HCT116 (cell line): ENCODE results near the gene KIAA1614. TPM values are rescaled to one million over a fixed set of nuclear protein-coding genes. Genes with fewer than 3 reads are reported as not detected.

Source experiments
- ATAC-seq: fragments of 200-7000 bp; cut with Tn5 transposase; 2 replicates; pipeline ENCODE4 v1.9.1; 2020; ENCODE audit warnings: mild to moderate bottlenecking, moderate library complexity
- BruUV-seq: library from RNA; stranded (reverse); fragments of 400-500 nt; replicated peaks from 2 replicates; lab custom pipeline; 2021; lab: Mats Ljungman, UMichigan
- CTCF ChIA-PET: fragments of 300-600 bp; sonication (Branson Sonifier 250); formaldehyde crosslinking; loops from one replicate; lab custom pipeline; 2021; ENCODE audit warnings: antibody characterized with exemption; lab: Charles Lee
- POLR2A ChIA-PET: fragments of 300-600, 350-600 bp; sonication (Branson Sonifier 250); formaldehyde crosslinking; loops from one replicate; lab custom pipeline; 2021; ENCODE audit warnings: antibody characterized with exemption; lab: Charles Lee
- RAD21 ChIA-PET, 2 experiments: fragments of 300-600 bp; sonication (Branson Sonifier 250); formaldehyde crosslinking; loops; one replicate each; lab custom pipeline; 2023; ENCODE audit warnings: low total read pairs in 2 of 2; ENCODE audit not compliant: uncharacterized antibody in 2 of 2, unreplicated experiment in 2 of 2, low non-redundant PET in 1 of 2; lab: Charles Lee
- DNase-seq: peaks from one replicate; pipeline ENCODE4 v3.0.0-alpha.2; 2010; ENCODE audit warnings: low read depth, low spot score
- H2AFZ ChIP-seq: fragments of 200-600 bp; shearing (Covaris generic), sonication (generic); 2 replicates; pipeline ENCODE4 v1.6.1; 2017; ENCODE audit warnings: low read depth, mixed run types, mixed read lengths, antibody characterized with exemption, low read length; ENCODE audit not compliant: poor library complexity, severe bottlenecking
- H3K27ac ChIP-seq: 2 replicates; pipeline ENCODE4 v1.5.1; 2012; ENCODE audit warnings: low read depth, low read length
- H3K27me3 ChIP-seq: fragments of 200-600 bp; sonication (generic); 2 replicates; pipeline ENCODE4 v1.6.1; 2016; ENCODE audit warnings: mixed run types, low read length, mixed read lengths; ENCODE audit not compliant: insufficient read depth
- H3K36me3 ChIP-seq, 2 experiments: fragments of 200-500 bp in 1 of 2; fragments of 200-600 bp in 1 of 2; sonication (Bioruptor generic) in 1 of 2; sonication (generic) in 1 of 2; 2 replicates each; pipeline versions ENCODE4 v1.5.1 to v1.6.1; 2014 to 2016; ENCODE audit warnings: low read length in 2 of 2, inconsistent platforms in 1 of 2, mixed read lengths in 1 of 2, mixed run types in 1 of 2; ENCODE audit not compliant: insufficient read depth in 2 of 2, control insufficient read depth in 1 of 2
- H3K4me1 ChIP-seq, 2 experiments: fragments of 200-600 bp in 1 of 2; sonication (generic) in 1 of 2; 2 replicates each; pipeline versions ENCODE4 v1.5.1 to v1.6.1; 2012 to 2017; ENCODE audit warnings: low read length in 2 of 2, inconsistent platforms in 1 of 2, mild to moderate bottlenecking in 1 of 2, mixed read lengths in 1 of 2, mixed run types in 1 of 2, moderate library complexity in 1 of 2; ENCODE audit not compliant: insufficient read depth in 2 of 2, control insufficient read depth in 1 of 2
- H3K4me2 ChIP-seq: fragments of 200-600 bp; sonication (generic); 2 replicates; pipeline ENCODE4 v1.6.1; 2017; ENCODE audit warnings: mixed run types, low read length, mixed read lengths
- H3K4me3 ChIP-seq, 2 experiments: fragments of 200-600 bp in 1 of 2; sonication (generic) in 1 of 2; replicated peaks in 1 of 2; 2 replicates each; pipeline ENCODE4 v1.5.1; 2011 to 2016; ENCODE audit warnings: low read length in 2 of 2, control low read depth in 1 of 2, low read depth in 1 of 2, mild to moderate bottlenecking in 1 of 2, mixed read lengths in 1 of 2, mixed run types in 1 of 2
- H3K79me2 ChIP-seq: fragments of 200-600 bp; sonication (generic); 2 replicates; pipeline ENCODE4 v1.6.1; 2017; ENCODE audit warnings: mild to moderate bottlenecking, mixed run types, low read length, moderate library complexity, mixed read lengths; ENCODE audit not compliant: insufficient read depth
- H3K9ac ChIP-seq: fragments of 200-600 bp; sonication (generic); 2 replicates; pipeline ENCODE4 v1.6.1; 2016; ENCODE audit warnings: low read length, mixed read lengths
- H3K9me2 ChIP-seq: fragments of 200-600 bp; sonication (generic), shearing (Covaris generic); 2 replicates; pipeline ENCODE4 v1.6.1; 2017; ENCODE audit warnings: mixed run types, mild to moderate bottlenecking, moderate library complexity; ENCODE audit not compliant: insufficient read depth
- H3K9me3 ChIP-seq, 2 experiments: fragments of 200-500 bp in 1 of 2; fragments of 200-600 bp in 1 of 2; sonication (Bioruptor generic) in 1 of 2; sonication (generic) in 1 of 2; 2 replicates each; pipeline ENCODE4 v1.6.1; 2014 to 2017; ENCODE audit warnings: low read length in 2 of 2, mixed read lengths in 2 of 2, inconsistent platforms in 1 of 2, low read depth in 1 of 2, mild to moderate bottlenecking in 1 of 2, mixed run types in 1 of 2, moderate library complexity in 1 of 2; ENCODE audit not compliant: control insufficient read depth in 1 of 2, insufficient read depth in 1 of 2
- H4K20me1 ChIP-seq: fragments of 200-600 bp; sonication (generic), shearing (Covaris generic); 2 replicates; pipeline ENCODE4 v1.6.1; 2017; ENCODE audit warnings: mixed run types, mild to moderate bottlenecking, moderate library complexity; ENCODE audit not compliant: insufficient read depth
- CBX3 ChIP-seq: IDR thresholded peaks from 2 replicates; pipeline ENCODE4 v1.6.1; 2012; ENCODE audit warnings: low read depth
- CTCF ChIP-seq, 3 experiments: fragments of 200-600 bp in 1 of 3; sonication (generic) in 1 of 3; IDR thresholded peaks in 2 of 3; conservative IDR thresholded peaks in 1 of 3; 2 replicates each; pipeline ENCODE4 v1.5.1; 2012 to 2017; ENCODE audit warnings: low read depth in 2 of 3, low read length in 2 of 3, antibody characterized with exemption in 1 of 3, borderline replicate concordance in 1 of 3, control low read depth in 1 of 3, mild to moderate bottlenecking in 1 of 3, mixed read lengths in 1 of 3, mixed run types in 1 of 3, moderate library complexity in 1 of 3; ENCODE audit not compliant: insufficient read depth in 1 of 3
- EZH2 ChIP-seq: fragments of 200-600 bp; sonication (generic); IDR thresholded peaks from 2 replicates; pipeline ENCODE4 v1.6.1; 2017; ENCODE audit warnings: antibody characterized with exemption, mixed run types
- EZH2phosphoT487 ChIP-seq: fragments of 200-600 bp; IDR thresholded peaks from 2 replicates; pipeline ENCODE4 v1.6.1; 2018; ENCODE audit warnings: antibody characterized with exemption, borderline replicate concordance
- FOSL1 ChIP-seq: IDR thresholded peaks from 2 replicates; pipeline ENCODE4 v1.6.1; 2012; ENCODE audit warnings: low read depth
- MAX ChIP-seq: IDR thresholded peaks from 2 replicates; pipeline ENCODE4 v1.6.1; 2012
- POLR2A ChIP-seq: IDR thresholded peaks from 2 replicates; pipeline ENCODE4 v1.7.0; 2011; ENCODE audit warnings: borderline replicate concordance; ENCODE audit not compliant: insufficient read depth, insufficient read length; ENCODE audit errors: extremely low read depth
- POLR2AphosphoS5 ChIP-seq: IDR thresholded peaks from 2 replicates; pipeline ENCODE4 v1.6.1; 2011; ENCODE audit warnings: mild to moderate bottlenecking, low read depth, low read length, moderate library complexity
- SP1 ChIP-seq: IDR thresholded peaks from 2 replicates; pipeline ENCODE4 v1.6.1; 2012; ENCODE audit warnings: low read depth
- TCF7L2 ChIP-seq: IDR thresholded peaks from 2 replicates; pipeline ENCODE4 v1.7.0; 2011; ENCODE audit warnings: borderline replicate concordance, inconsistent platforms; ENCODE audit not compliant: insufficient read depth, insufficient read length; ENCODE audit errors: extremely low read depth
- ZNF274 ChIP-seq: fragments of 200-500 bp; sonication (Bioruptor generic); IDR thresholded peaks from 2 replicates; pipeline ENCODE4 v1.6.1; 2014; ENCODE audit warnings: mild to moderate bottlenecking, low read depth, low read length, inconsistent platforms
- intact Hi-C: fragments of 100-400 bp; cut with micrococcal nuclease; formaldehyde crosslinking; loops from 2 replicates; pipeline ENCODE4 v1.10.0; 2022
- total RNA-seq: library from RNA; stranded (reverse); gene quantifications from one replicate; pipeline ENCODE4 v1.2.1, GENCODE V29; 2021; ENCODE audit not compliant: unreplicated experiment

Gene KIAA1614
- total RNA-seq, 1 experiment from 2014 or later = 0.25 TPM

GRCh38 chr1:180966744-180967536, 54.2 kb downstream of the KIAA1614 start:
- no peaks in the 10 kb centered on the region for H3K9me3 ChIP-seq
- H3K9me2 ChIP-seq = no peaks in the 10 kb centered on the region
- no peak overlapping the region for H3K4me2 ChIP-seq
- ATAC-seq = no peak
- POLR2A ChIA-PET = no interaction called here
- intact Hi-C loops = no loop called here
- H2AFZ ChIP-seq = no peak overlapping the region
- TF ChIP-seq CTCF (IDR thresholded peaks at IDR 0.05 in 2 of 3, conservative IDR thresholded peaks at IDR 0.05 in 1 of 3; ENCODE audit: borderline replicate concordance in 1 of 3, insufficient read depth in 1 of 3, low read depth in 2 of 3, low read length in 2 of 3) = no peak
- TF ChIP-seq SP1 = no peak
- no peak for TF ChIP-seq CBX3
- no peak for TF ChIP-seq POLR2AphosphoS5
- no peak for TF ChIP-seq EZH2phosphoT487
- no peak for TF ChIP-seq MAX
- TF ChIP-seq TCF7L2 = no peak
- no peak for TF ChIP-seq ZNF274
- no peak for TF ChIP-seq POLR2A
- TF ChIP-seq FOSL1 = no peak
- no peak for TF ChIP-seq EZH2
- H3K27ac ChIP-seq = no peak overlapping the region
- no peak overlapping the region for H3K4me3 ChIP-seq
- RAD21 ChIA-PET = no interaction called here
- H3K79me2 ChIP-seq = no peaks in the 10 kb centered on the region
- no peak for DNase-seq
- no peaks in the 10 kb centered on the region for H4K20me1 ChIP-seq
- H3K27me3 ChIP-seq = no peaks in the 10 kb centered on the region
- BruUV-seq = no TSS peak
- H3K9ac ChIP-seq = no peak overlapping the region
- H3K36me3 ChIP-seq = no peaks in the 10 kb centered on the region
- no peaks in the 10 kb centered on the region for H3K4me1 ChIP-seq
- CTCF ChIA-PET = no interaction called here
